Pancreas (tissue), 10 donors: ENCODE results near the gene AKR1C1. TPM values are rescaled to one million over a fixed set of nuclear protein-coding genes. Genes with fewer than 3 reads are reported as not detected.
"Not testable (repeated sequence)": the region's sequence is repeated elsewhere in the genome, so short reads cannot be mapped to it uniquely, and the experiment has no call there.

Experiments used
- ATAC-seq, 4 donors: fragments of 200-7000 bp; cut with Tn5 transposase; one replicate each; pipeline versions ENCODE4 v1.8.0 to v1.9.1; 2020; ENCODE audit warnings: mild to moderate bottlenecking in 4 of 4, moderate library complexity in 4 of 4
- DNase-seq, 6 donors: peaks; one replicate each; pipeline ENCODE4 v3.0.0-alpha.2; 2020
- FAIRE-seq: peaks from 2 replicates; lab custom pipeline; 2012; peaks lifted over from hg19 to GRCh38; lab: Jason Lieb, UNC
- H3K27ac ChIP-seq, 4 donors: fragments of 200-600 bp; sonication (generic); 1 replicate in 3 of 4; 2 replicates in 1 of 4; pipeline versions ENCODE4 v1.5.0 to v1.8.0; 2020
- H3K27me3 ChIP-seq, 4 donors: fragments of 200-600 bp; one replicate each; pipeline ENCODE4 v1.8.0; 2021
- H3K36me3 ChIP-seq, 3 donors: fragments of 200-600 bp; sonication (generic) in 1 of 3; one replicate each; pipeline versions ENCODE4 v1.5.0 to v1.8.0; 2020 to 2021
- H3K4me1 ChIP-seq, 3 donors: fragments of 200-600 bp; one replicate each; pipeline ENCODE4 v1.8.0; 2021
- H3K4me3 ChIP-seq, 4 donors: fragments of 200-600 bp; sonication (generic) in 2 of 4; one replicate each; pipeline versions ENCODE4 v1.5.0 to v1.8.0; 2020 to 2021
- H3K9me3 ChIP-seq, 4 donors: fragments of 200-600 bp; one replicate each; pipeline ENCODE4 v1.8.0; 2021
- WGBS, 2 donors: extraction: QIAGEN DNeasy Blood & Tissue Kit; methylation state at CpG; one replicate each; pipeline ENCODE4 v1.1.7; 2013; 5-methylcytosine and 5-hydroxymethylcytosine counted together
- intact Hi-C, 3 donors: fragments of 100-400 bp; cut with DNase I; formaldehyde crosslinking; loops; one replicate each; pipeline versions ENCODE4 v1.11.1 to v1.14.2; 2022
- polyA plus RNA-seq, 2 donors: library from polyadenylated mRNA; stranded (reverse); fragments of 200-250 nt; gene quantifications; one replicate each; pipeline ENCODE4 v1.2.3, GENCODE V29; 2013
- total RNA-seq, 6 donors: library from RNA; stranded (reverse); fragmentation: NEBNext Ultra II Directional in 4 of 6; extraction: Animal tissue kit (Norgen Biotek cat#: 25700) in 4 of 6; gene quantifications; one replicate each; pipeline versions ENCODE4 v1.2.1 to v1.2.4, GENCODE V29; 2021 to 2023
- TF ChIP-seq, protein P1 (sequence below), 4 donors: fragments of 200-600 bp; sonication (generic) in 3 of 4; IDR thresholded peaks; one replicate each; pipeline versions ENCODE4 v1.5.0 to v1.8.0; 2021; ENCODE audit warnings: antibody characterized with exemption in 4 of 4
- donor health status: healthy with polysubstance abuse.
- donor health status: DM: no; HTN: no; CAD: no; lungs with moderate emphysema.
- donor health status: DM: no; HTN: no; CAD: no.
- donor health status: control.
- donor health status: control.
- donor health status: Bipolar disorder and iron deficiency.
- donor health status: DM: yes; HTN: yes; CAD: no.
- donor health status: DM: no; HTN: no; CAD: no.
- donor health status: DM: no; HTN: no; CAD: no.
- donor health status: DM: yes; HTN: yes; CAD: no.

AKR1C1 gene
- total and polyA plus RNA-seq, 8 donors, result 4.1 to 17.4 (median 9.1) TPM

- H3K27me3 ChIP-seq, intact Hi-C loops, DNase-seq, H3K4me3 ChIP-seq, H3K4me1 ChIP-seq, H3K9me3 ChIP-seq, H3K27ac ChIP-seq, ATAC-seq, H3K36me3 ChIP-seq, FAIRE-seq: not testable (repeated sequence)
- WGBS, 2 donors, result 93 to 98% methylated on average over 3 of the region's 3 CpGs
Measured at GRCh38 chr10:4967189-4967588, 4.0 kb downstream of the AKR1C1 start.

DNA sequence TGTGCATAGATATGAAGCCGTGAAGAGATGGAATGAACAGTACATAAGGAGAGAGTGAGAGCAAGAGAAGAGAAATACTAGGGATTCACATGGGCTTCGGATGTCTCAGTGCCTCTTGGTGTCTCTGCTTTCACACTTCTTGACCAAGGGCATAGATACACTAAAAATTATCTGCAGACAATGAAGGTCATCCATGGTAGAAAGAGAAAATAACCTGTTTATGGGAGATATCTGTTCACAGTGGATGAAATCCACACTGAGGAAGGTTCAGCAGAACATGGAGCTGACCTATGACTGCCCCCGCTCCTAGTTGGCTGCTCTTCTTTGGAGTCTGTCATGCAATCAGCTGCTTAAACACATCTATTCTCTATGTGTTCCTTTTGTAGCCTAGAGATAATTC is 6.1 kb downstream of the AKR1C1 start:
- H3K27me3 ChIP-seq, H3K27ac ChIP-seq, intact Hi-C loops, H3K36me3 ChIP-seq, H3K4me3 ChIP-seq, H3K4me1 ChIP-seq, ATAC-seq, H3K9me3 ChIP-seq, FAIRE-seq, DNase-seq: not testable (repeated sequence)
- 93 to 98% methylated on average over 3 of the region's 3 CpGs for WGBS, 2 donors

- H3K27ac ChIP-seq, intact Hi-C loops, FAIRE-seq, DNase-seq, H3K4me3 ChIP-seq, H3K36me3 ChIP-seq, H3K4me1 ChIP-seq, ATAC-seq, H3K9me3 ChIP-seq, H3K27me3 ChIP-seq: not testable (repeated sequence)
- 92 to 97% methylated on average over 2 of the region's 2 CpGs for WGBS, 2 donors
Measured at GRCh38 chr10:4970362-4970761, 7.1 kb downstream of the AKR1C1 start.

GRCh38 chr10:4972369-4973142 is 9.3 kb downstream of the AKR1C1 start:
- ATAC-seq, result not testable (repeated sequence)

GRCh38 chr10:4973294-4973693 is 10.1 kb downstream of the AKR1C1 start:
- H3K27ac ChIP-seq, H3K36me3 ChIP-seq, H3K27me3 ChIP-seq, H3K4me3 ChIP-seq, ATAC-seq, H3K4me1 ChIP-seq, intact Hi-C loops, H3K9me3 ChIP-seq, FAIRE-seq, DNase-seq: not testable (repeated sequence)
- 96 to 98% methylated on average over 1 of the region's 1 CpG for WGBS, 2 donors

More at GRCh38 chr10:4972369-4973142, 9.3 kb downstream of the AKR1C1 start:
- H3K4me1 ChIP-seq, H3K9me3 ChIP-seq, intact Hi-C loops, H3K36me3 ChIP-seq, H3K4me3 ChIP-seq, H3K27me3 ChIP-seq, H3K27ac ChIP-seq, DNase-seq, FAIRE-seq: not testable (repeated sequence)
- 95 to 98% methylated on average over 9 to 16 of the region's 18 CpGs for WGBS, 2 donors

- H3K36me3 ChIP-seq, intact Hi-C loops, DNase-seq, H3K4me3 ChIP-seq, ATAC-seq, H3K9me3 ChIP-seq, FAIRE-seq, H3K27ac ChIP-seq, H3K4me1 ChIP-seq, H3K27me3 ChIP-seq: not testable (repeated sequence)
Measured at GRCh38 chr10:4974400-4974799, 11.2 kb downstream of the AKR1C1 start.

DNA sequence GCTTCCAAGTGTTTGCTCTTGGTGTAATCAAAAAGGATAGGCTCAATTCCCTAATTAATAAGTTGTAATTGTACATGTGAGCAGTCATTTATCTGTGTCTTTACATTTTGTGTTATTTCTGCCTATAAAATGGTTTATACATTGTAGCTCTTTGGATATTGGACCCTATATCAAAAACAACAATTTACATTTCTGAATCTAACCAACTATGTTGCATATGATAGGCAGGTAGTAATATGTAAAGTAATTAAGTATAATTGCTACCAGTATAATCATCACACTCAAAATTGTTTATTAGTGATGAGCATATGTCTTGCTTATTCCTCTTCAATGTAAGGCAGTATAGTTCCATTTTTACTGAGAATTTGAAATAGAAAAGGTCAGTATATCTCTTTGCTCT is 13.8 kb downstream of the AKR1C1 start:
- FAIRE-seq (no peak), ATAC-seq (no peak), DNase-seq (no peak)
- Histone ChIP-seq H3K27me3 (no peaks in the 10 kb centered on the region), H3K4me3 (no peak overlapping the region), H3K9me3 (no peaks in the 10 kb centered on the region), H3K4me1 (peaks cover 5 to 12% (median 10%) of the 10 kb centered on the region in 3 donors), H3K27ac (no peak overlapping the region), H3K36me3 (no peaks in the 10 kb centered on the region)
- intact Hi-C loops, result no loop called here
- TF ChIP-seq, protein P1, sequence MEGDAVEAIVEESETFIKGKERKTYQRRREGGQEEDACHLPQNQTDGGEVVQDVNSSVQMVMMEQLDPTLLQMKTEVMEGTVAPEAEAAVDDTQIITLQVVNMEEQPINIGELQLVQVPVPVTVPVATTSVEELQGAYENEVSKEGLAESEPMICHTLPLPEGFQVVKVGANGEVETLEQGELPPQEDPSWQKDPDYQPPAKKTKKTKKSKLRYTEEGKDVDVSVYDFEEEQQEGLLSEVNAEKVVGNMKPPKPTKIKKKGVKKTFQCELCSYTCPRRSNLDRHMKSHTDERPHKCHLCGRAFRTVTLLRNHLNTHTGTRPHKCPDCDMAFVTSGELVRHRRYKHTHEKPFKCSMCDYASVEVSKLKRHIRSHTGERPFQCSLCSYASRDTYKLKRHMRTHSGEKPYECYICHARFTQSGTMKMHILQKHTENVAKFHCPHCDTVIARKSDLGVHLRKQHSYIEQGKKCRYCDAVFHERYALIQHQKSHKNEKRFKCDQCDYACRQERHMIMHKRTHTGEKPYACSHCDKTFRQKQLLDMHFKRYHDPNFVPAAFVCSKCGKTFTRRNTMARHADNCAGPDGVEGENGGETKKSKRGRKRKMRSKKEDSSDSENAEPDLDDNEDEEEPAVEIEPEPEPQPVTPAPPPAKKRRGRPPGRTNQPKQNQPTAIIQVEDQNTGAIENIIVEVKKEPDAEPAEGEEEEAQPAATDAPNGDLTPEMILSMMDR (IDR thresholded peaks at IDR 0.05), result no peak

GRCh38 chr10:4978870-4979269 is 15.7 kb downstream of the AKR1C1 start:
- TF ChIP-seq, protein P1 (IDR thresholded peaks at IDR 0.05), result no peak
- ATAC-seq (no peak), DNase-seq (no peak), FAIRE-seq (no peak)
- no peak overlapping the region for H3K4me3 ChIP-seq
- no peak overlapping the region for H3K27ac ChIP-seq
- H3K4me1 ChIP-seq, result peaks cover 10 to 12% (median 12%) of the 10 kb centered on the region in 3 donors
- H3K36me3 ChIP-seq, result no peaks in the 10 kb centered on the region
- intact Hi-C loops, result no loop called here
- no peaks in the 10 kb centered on the region for H3K9me3 ChIP-seq
- H3K27me3 ChIP-seq, result no peaks in the 10 kb centered on the region
- WGBS, 2 donors, result 96 to 97% methylated on average over 4 of the region's 4 CpGs
